HK-2 (cell line): ENCODE data around the gene WDR48.

Experiments used
- DNase-seq: peaks from one replicate; pipeline ENCODE4 v3.0.0-alpha.2; 2018; ENCODE audit not compliant: unreplicated experiment

Gene WDR48

DNA sequence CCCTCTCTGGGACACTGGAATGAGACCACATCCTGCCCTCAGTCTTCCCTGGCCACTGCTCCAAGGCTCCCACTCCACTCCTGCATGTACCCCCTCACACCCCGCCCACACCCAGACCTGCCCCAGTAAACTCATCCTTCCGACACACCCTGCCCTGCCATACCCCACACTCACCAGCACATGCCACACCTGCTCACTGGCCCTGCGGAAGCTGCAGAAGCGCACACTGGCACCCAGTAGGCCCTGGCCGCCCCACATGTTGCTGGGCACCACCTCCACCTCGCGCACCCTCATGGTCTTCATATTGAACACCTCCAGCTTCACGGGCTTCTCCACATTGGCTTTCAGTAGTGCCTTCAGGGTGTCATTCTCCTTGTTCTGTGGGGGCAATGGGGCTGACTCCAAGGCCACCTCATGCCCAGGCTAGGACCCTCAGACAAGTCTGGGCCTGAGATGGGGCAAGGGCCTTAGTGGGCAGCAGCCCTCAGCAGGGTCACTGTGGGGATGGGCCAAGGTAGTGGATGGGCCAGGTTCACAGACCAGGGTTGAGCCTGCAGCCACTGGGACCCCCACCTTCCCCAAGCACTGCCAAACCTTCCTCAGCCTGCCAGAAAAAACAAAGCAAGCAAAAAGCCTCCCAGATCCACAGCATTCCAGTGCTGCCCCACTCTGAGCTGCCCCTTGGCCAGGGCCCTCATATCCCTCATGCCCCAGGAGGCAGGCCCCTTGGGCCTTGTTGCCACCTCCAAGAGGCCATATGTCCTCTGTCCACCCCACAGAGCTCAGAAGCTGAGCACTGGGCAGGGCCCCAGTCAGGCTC, 50.9 kb downstream of the WDR48 start:
- no peak for DNase-seq

DNA sequence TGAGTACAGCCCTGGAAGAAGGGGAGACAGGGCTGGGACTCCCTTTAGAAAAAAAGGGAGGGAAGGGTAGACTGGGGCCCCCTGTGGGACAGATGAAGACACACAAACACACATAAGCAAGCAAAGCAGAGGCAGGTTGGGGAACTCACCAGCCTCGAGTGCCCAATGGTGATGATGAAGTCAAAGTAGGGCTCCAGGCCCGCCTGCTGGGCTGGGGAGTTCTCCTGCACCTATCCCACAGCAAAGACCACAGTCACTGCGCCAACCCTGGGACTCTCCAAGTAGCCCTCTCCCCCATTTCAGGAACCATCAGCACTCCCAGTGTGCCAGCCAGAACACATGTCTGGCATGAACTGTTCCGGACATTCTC, 51.5 kb downstream of the WDR48 start:
- DNase-seq, result no peak

- DNase-seq, result no peak
These were observed 52.2 kb downstream of the WDR48 start for GRCh38 chr3:39103791-39104552.

- no peak for DNase-seq
These were observed 53.3 kb downstream of the WDR48 start for GRCh38 chr3:39104961-39105686.

DNA sequence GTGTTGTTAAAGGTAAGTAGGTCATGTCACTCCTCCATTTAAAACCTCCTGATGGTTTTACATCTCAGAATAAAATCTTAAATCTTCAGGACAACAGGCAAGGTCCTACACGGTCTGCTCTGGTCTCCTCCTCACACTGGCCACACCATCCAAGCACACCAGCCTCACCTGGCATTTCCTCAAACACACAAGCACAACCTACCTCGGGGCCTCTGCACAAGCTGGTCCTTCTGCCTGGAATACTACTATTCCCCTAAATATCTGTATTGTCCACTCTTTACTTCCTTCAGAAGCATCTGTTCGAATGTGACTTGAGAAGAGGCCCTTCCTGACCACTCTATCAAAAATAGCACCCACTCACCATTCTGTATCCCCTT, 53.9 kb downstream of the WDR48 start:
- no peak for DNase-seq

- no peak for DNase-seq
These were observed 54.5 kb downstream of the WDR48 start for GRCh38 chr3:39106281-39106811.

GRCh38 chr3:39106851-39107387, 55.1 kb downstream of the WDR48 start:
- peak; percentile 53 for DNase-seq

DNA sequence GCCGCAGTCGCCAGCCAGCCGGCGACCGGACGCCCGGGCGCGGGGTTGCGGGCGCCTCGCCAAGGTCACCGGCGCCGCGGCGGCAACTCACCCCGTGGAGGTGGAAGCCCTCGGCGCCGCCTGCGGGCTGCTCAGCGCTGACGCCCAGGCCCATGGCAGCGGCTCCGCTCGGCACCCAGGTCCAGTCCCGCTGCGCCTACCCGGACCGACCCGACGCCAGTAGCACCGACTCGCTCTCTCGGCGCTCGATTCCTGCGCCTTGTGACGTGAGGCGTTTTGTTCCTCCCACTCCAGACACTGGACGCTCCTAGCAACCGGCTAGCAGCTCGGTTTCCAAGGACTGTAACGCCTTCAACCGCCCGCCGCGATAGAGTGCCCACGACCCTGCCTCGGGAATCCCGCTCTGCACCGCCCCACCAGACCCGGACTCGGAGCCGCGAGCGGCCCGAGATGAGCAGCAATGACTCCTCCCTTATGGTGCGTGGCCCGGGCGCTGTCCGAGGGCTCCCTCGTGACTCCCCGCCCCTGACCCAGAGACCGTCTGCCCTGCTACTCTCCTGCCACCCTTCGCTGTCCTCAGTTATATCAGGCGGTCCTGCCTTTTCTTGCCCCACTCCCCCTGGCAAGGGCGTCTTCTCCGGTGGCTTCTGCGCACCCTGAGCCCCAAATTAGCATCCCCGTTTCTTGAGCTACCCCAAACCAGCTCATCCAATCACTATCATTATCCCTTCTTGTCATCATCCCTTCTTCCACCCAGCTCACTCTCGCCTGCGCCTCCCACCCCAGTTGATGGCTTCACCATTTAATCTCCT, 55.8 kb downstream of the WDR48 start, which contains the start of the genes GORASP1 and TTC21A:
Gene GORASP1 (minus strand): TSS at position 240 of the 812 bp plus-strand sequence. CDS start 86 bp downstream, at position 154.
Gene TTC21A (plus strand): TSS at position 293 of the 812 bp plus-strand sequence. CDS start 158 bp downstream, at position 451.
- peak; percentile 67 for DNase-seq

DNA sequence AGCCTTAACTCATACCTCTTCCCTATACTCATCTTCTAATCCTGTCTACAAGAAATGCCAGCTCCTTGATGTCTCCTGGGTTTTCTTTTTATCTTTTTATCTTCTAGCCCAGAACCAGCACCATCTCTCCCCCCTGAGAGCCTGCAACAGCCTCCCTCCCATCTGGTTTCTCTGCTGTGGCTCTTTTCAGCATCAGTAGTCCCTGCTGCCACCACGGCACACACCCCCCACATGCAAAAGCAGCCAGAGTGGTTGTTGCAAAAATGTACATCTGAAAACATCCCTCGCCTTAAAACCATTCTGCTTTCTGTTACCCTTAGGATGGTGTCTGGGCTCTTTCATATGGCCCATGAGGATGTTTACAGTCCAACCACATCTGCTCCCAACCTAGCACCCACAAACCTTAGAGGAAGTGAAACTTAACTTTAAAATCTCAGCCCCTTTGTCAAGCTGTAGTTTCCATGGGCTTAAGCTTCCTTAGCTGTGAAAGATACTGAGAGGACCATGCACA, 56.4 kb downstream of the WDR48 start:
- no peak for DNase-seq

- DNase-seq, result no peak
These were observed 57.3 kb downstream of the WDR48 start for GRCh38 chr3:39109086-39109485.

DNA sequence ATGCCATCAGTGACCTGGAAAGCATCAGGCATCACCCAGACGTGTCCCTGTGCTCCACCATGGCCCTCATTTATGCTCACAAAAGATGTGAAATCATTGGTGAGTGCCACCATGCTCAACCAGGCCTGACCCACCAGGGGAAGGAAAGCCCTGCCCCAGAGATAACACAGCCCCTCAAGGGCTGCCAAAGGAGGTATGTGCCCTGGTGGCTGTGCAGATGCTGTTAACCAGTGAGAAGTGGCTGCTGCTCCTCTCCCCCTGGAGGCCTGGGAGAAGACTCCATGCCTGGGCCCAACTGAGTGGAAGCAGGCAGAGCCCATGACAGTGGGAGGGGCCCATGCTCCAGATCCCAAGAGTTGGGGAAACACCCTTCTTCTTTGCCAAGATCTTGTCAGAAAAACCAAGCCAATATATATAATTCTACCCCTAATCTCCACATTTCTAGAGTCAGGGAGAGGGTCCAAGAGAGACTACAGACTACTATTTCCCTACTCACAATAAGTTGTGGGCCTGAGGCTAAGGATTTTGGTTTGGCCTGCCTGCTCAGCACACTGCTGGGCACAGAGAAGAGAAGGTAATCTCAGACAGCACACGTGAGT, 58.3 kb downstream of the WDR48 start:
- DNase-seq, result no peak

- no peak for DNase-seq
These were observed 60.3 kb downstream of the WDR48 start for GRCh38 chr3:39112113-39112512.

DNA sequence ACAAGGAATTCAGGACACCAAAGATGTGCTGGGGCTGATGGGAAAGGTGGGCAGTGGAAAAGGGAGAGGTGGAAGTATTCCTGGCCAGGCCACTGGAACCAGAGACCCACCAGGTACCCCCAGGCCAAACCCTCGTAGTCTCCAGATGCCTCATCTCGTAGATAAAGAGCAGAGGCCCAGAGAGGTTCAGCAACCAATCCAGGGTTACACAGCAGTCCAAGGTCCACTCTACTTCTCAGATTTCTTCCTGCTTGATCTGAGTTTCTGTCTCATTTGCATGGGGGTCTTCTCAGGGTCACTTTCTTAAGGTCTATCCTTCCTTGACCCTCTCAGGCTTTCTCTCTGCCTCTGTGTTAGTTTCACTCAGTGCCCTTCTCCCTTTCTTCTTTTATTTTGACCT, 60.7 kb downstream of the WDR48 start:
- DNase-seq, result no peak

DNA sequence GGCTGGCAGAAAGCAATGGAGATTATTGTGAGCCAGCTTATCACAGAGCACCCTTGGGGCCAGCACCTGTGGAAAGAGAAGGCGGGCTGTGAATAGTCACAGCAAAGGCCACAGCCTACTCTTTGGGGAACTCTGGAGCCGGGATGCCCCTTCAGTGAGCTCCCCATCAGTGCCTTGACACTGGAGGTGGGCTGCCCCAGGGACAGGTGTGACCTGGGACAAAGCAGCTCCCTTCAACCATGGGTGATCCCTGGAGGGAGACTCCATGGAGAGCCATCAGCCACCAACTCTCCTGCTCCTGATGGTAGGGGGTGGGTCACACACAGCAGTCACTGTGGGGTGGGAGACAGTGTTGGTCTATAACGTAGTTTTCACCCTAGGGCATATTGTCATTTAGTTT, 61.5 kb downstream of the WDR48 start:
- DNase-seq, result no peak

GRCh38 chr3:39114456-39114855, 62.6 kb downstream of the WDR48 start:
- no peak for DNase-seq

- no peak for DNase-seq
These were observed 64.1 kb downstream of the WDR48 start for GRCh38 chr3:39115870-39116269.

DNA sequence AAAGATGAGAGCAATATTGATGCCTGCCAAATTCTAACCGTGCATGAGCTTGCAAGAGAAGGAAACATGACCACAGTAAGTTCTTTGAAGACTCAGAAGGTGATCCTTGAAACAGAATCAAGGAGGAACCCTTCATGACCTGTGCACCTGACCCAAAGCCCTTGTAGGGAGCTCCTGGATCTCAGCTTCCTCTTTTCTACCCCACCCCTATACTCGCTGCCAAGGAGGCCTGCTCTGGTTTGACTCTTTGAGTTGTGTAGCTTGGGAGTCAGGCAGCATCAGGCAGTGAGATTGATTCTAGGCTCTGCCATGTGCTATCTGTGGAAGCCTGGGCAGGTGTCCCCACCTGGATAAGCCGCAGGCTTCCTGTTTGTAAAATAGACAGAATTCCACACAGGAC, 66.3 kb downstream of the WDR48 start:
- DNase-seq, result no peak

GRCh38 chr3:39118931-39119660, 67.3 kb downstream of the WDR48 start:
- no peak for DNase-seq

DNA sequence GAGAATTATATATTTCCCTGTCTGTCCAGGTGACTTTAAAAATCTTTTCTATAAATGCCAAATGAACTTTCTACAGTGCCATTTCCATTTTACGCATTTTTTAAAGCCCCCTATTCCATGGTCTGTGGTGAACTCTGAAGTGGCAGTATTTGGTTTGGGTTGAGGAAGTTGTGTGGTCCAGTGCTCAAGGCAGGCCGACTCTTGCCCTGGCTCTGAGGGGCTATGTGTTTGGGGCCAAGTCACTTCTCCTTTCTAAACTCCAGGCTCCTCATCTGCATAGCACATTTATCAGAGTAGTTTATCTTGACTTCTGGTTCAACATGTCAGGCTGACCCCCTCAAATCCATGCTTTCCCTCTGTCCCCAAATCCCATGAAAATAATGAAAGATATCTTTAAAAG, 69.8 kb downstream of the WDR48 start:
- DNase-seq, result no peak

DNA sequence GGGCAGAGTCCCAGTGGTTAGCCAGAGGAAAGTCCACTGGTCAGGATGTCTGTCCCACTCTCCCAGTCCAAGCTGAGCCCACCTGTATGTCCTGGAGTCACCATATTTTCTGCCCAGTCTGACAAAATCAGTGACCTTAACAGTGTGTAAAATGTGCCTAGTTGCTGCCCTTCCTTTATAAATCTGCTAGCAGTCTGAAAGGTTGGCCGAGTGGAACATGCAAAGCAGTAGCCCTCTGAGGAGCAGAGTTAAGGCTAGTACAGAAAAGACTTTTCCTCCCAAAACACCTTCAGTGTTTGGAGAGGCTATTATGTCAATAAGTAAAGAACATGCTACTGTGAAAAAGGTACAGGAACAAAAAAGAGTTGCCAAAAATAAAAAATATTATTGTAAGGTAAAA, 71.0 kb downstream of the WDR48 start:
- no peak for DNase-seq
